Activated naive CD4-positive, alpha-beta T cell treated with anti-CD3 and anti-CD28 coated beads for 36 hours (primary cell): ENCODE measurements around the gene TCF12. TPM values are rescaled to one million over a fixed set of nuclear protein-coding genes. Genes with fewer than 3 reads are reported as not detected.

Experiments used
- CTCF ChIA-PET: fragments of 350-600 bp; sonication (Branson Sonifier 250); formaldehyde crosslinking; loops from one replicate; lab custom pipeline; 2021; ENCODE audit warnings: antibody characterized with exemption; lab: Charles Lee
- DNase-seq: peaks from one replicate; pipeline ENCODE4 v3.0.0-alpha.2; 2020
- H3K27ac Mint-ChIP-seq: one replicate; pipeline ENCODE4 v1.8.0; 2021; ENCODE audit warnings: mild to moderate bottlenecking, mixed read lengths
- H3K27me3 Mint-ChIP-seq: one replicate; pipeline ENCODE4 v1.8.0; 2021; ENCODE audit warnings: low read depth, mixed read lengths
- H3K36me3 Mint-ChIP-seq: one replicate; pipeline ENCODE4 v1.8.0; 2021; ENCODE audit warnings: low read depth, mixed read lengths
- H3K4me1 Mint-ChIP-seq: one replicate; pipeline ENCODE4 v1.8.0; 2021; ENCODE audit warnings: low read depth, mixed read lengths
- H3K4me3 Mint-ChIP-seq: one replicate; pipeline ENCODE4 v1.8.0; 2021; ENCODE audit warnings: mild to moderate bottlenecking, moderate library complexity, mixed read lengths
- H3K9me3 Mint-ChIP-seq: one replicate; pipeline ENCODE4 v1.8.0; 2021; ENCODE audit warnings: mixed read lengths
- intact Hi-C: fragments of 100-400 bp; cut with micrococcal nuclease; formaldehyde crosslinking; loops from one replicate; pipeline ENCODE4 v1.15.1; 2023
- total RNA-seq, 2 experiments: library from RNA; stranded (reverse); gene quantifications; one replicate each; pipeline ENCODE4 v1.2.3, GENCODE V29; 2021

The TCF12 gene
- 10 to 100 TPM; 65.7 to 70.7 TPM for total RNA-seq

- DNase-seq = peak; percentile 90
- H3K4me1 Mint-ChIP-seq = peaks cover 29% of the 10 kb centered on the region
- intact Hi-C loops = loop anchor here (1.0 to 5.0 kb wide), 7 partner anchors 31 to 389 kb away; partner anchors contain the start of gene ZNF280D
- peaks cover 14% of the 10 kb centered on the region for H3K36me3 Mint-ChIP-seq
- H3K27me3 Mint-ChIP-seq = no peaks in the 10 kb centered on the region
- peak within 1 kb of the TSS; percentile 93 for H3K27ac Mint-ChIP-seq
- peak within 1 kb of the TSS; percentile 96 for H3K4me3 Mint-ChIP-seq
- H3K9me3 Mint-ChIP-seq = no peaks in the 10 kb centered on the region
- CTCF ChIA-PET = interaction anchor here (0.6 to 1.8 kb wide), 9 partner anchors 8 to 1630 kb away, joined by 3 to 8 read pairs (median 4); no protein-coding TSS in a partner anchor
Observed at GRCh38 chr15:56918046-56918938, at the start of gene TCF12. Gene TCF12 (plus strand): TSS chr15:56918644. CDS start chr15:56919914, 1,270 bp downstream.

GRCh38 chr15:56869573-56869972, 48.9 kb upstream of the TCF12 start:
- CTCF ChIA-PET = interaction anchor here (0.5 to 5.0 kb wide), 17 partner anchors 9 to 747 kb away, joined by 3 to 95 read pairs (median 4); partner anchors contain the start of gene TCF12
- no peak overlapping the region for H3K4me3 Mint-ChIP-seq
- H3K9me3 Mint-ChIP-seq = no peaks in the 10 kb centered on the region
- peak; percentile 73 for DNase-seq
- intact Hi-C loops = loop anchor here (1.0 to 5.0 kb wide), 3 partner anchors 373 to 622 kb away; no protein-coding TSS in a partner anchor
- H3K36me3 Mint-ChIP-seq = no peaks in the 10 kb centered on the region
- H3K4me1 Mint-ChIP-seq = no peaks in the 10 kb centered on the region
- H3K27me3 Mint-ChIP-seq = no peaks in the 10 kb centered on the region
- no peak overlapping the region for H3K27ac Mint-ChIP-seq

- no peaks in the 10 kb centered on the region for H3K27me3 Mint-ChIP-seq
- CTCF ChIA-PET = interaction anchor here (5.0 kb wide), 1 partner anchor 378 kb away, joined by 95 read pairs; no protein-coding TSS in a partner anchor
- no peak overlapping the region for H3K4me3 Mint-ChIP-seq
- no peak overlapping the region for H3K27ac Mint-ChIP-seq
- H3K9me3 Mint-ChIP-seq = no peaks in the 10 kb centered on the region
- no peak for DNase-seq
- no peaks in the 10 kb centered on the region for H3K36me3 Mint-ChIP-seq
- intact Hi-C loops = no loop called here
- H3K4me1 Mint-ChIP-seq = no peaks in the 10 kb centered on the region
Observed at GRCh38 chr15:56871185-56871584, 47.3 kb upstream of the TCF12 start.

- DNase-seq = no peak
- Mint-ChIP-seq H3K4me3 (no peak overlapping the region), H3K4me1 (no peaks in the 10 kb centered on the region), H3K36me3 (no peaks in the 10 kb centered on the region), H3K9me3 (no peaks in the 10 kb centered on the region), H3K27ac (no peak overlapping the region), H3K27me3 (no peaks in the 10 kb centered on the region)
- CTCF ChIA-PET = interaction anchor here (5.0 kb wide), 1 partner anchor 379 kb away, joined by 95 read pairs; no protein-coding TSS in a partner anchor
- intact Hi-C loops = no loop called here
Observed at GRCh38 chr15:56871867-56872266, 46.6 kb upstream of the TCF12 start.

GRCh38 chr15:56877255-56877970, 41.0 kb upstream of the TCF12 start:
- Mint-ChIP-seq H3K9me3 (no peaks in the 10 kb centered on the region), H3K27ac (no peak overlapping the region), H3K27me3 (no peaks in the 10 kb centered on the region), H3K4me1 (peaks cover 4% of the 10 kb centered on the region), H3K4me3 (no peak overlapping the region), H3K36me3 (no peaks in the 10 kb centered on the region)
- CTCF ChIA-PET = no interaction called here
- intact Hi-C loops = no loop called here
- DNase-seq = no peak

GRCh38 chr15:56879502-56879901, 38.9 kb upstream of the TCF12 start:
- Mint-ChIP-seq H3K27me3 (no peaks in the 10 kb centered on the region), H3K27ac (no peak overlapping the region), H3K9me3 (no peaks in the 10 kb centered on the region), H3K4me3 (no peak overlapping the region), H3K4me1 (peaks cover 4% of the 10 kb centered on the region), H3K36me3 (no peaks in the 10 kb centered on the region)
- CTCF ChIA-PET = no interaction called here
- no peak for DNase-seq
- intact Hi-C loops = no loop called here

- H3K27me3 Mint-ChIP-seq = no peaks in the 10 kb centered on the region
- no peaks in the 10 kb centered on the region for H3K36me3 Mint-ChIP-seq
- CTCF ChIA-PET = interaction anchor here (0.7 kb wide), 1 partner anchor 392 kb away, joined by 3 read pairs; no protein-coding TSS in a partner anchor
- no peak overlapping the region for H3K4me3 Mint-ChIP-seq
- intact Hi-C loops = loop anchor here (10.0 kb wide), 1 partner anchor 252 kb away; no protein-coding TSS in a partner anchor
- peaks cover 15% of the 10 kb centered on the region for H3K4me1 Mint-ChIP-seq
- DNase-seq = no peak
- H3K27ac Mint-ChIP-seq = no peak overlapping the region
- H3K9me3 Mint-ChIP-seq = no peaks in the 10 kb centered on the region
Observed at GRCh38 chr15:56883088-56883487, 35.4 kb upstream of the TCF12 start.

GRCh38 chr15:56886363-56886931, 32.0 kb upstream of the TCF12 start:
- H3K4me3 Mint-ChIP-seq = peak overlapping the region; percentile 76
- intact Hi-C loops = loop anchor here (5.0 to 10.0 kb wide), 2 partner anchors 248 to 644 kb away; partner anchors contain the start of gene RFX7
- H3K27ac Mint-ChIP-seq = peak overlapping the region; percentile 50
- DNase-seq = peak; percentile 10
- no peaks in the 10 kb centered on the region for H3K36me3 Mint-ChIP-seq
- CTCF ChIA-PET = interaction anchor here (1.1 kb wide), 1 partner anchor 16 kb away, joined by 5 read pairs; no protein-coding TSS in a partner anchor
- H3K4me1 Mint-ChIP-seq = peaks cover 20% of the 10 kb centered on the region
- H3K27me3 Mint-ChIP-seq = no peaks in the 10 kb centered on the region
- no peaks in the 10 kb centered on the region for H3K9me3 Mint-ChIP-seq

GRCh38 chr15:56886932-56887781, 31.3 kb upstream of the TCF12 start:
- Mint-ChIP-seq H3K27ac (peak overlapping the region; percentile 78), H3K4me3 (peak overlapping the region; percentile 76), H3K27me3 (no peaks in the 10 kb centered on the region), H3K9me3 (no peaks in the 10 kb centered on the region), H3K4me1 (peaks cover 20% of the 10 kb centered on the region), H3K36me3 (no peaks in the 10 kb centered on the region)
- CTCF ChIA-PET = interaction anchor here (1.0 kb wide), 1 partner anchor 17 kb away, joined by 6 read pairs; no protein-coding TSS in a partner anchor
- peak; percentile 84 for DNase-seq
- intact Hi-C loops = loop anchor here (1.0 to 10.0 kb wide), 4 partner anchors 31 to 645 kb away; partner anchors contain the start of genes RFX7, TCF12 and ZNF280D

- H3K4me3 Mint-ChIP-seq = peak overlapping the region; percentile 76
- H3K27me3 Mint-ChIP-seq = no peaks in the 10 kb centered on the region
- intact Hi-C loops = loop anchor here (1.0 to 10.0 kb wide), 4 partner anchors 30 to 646 kb away; partner anchors contain the start of genes RFX7, TCF12 and ZNF280D
- no peak for DNase-seq
- CTCF ChIA-PET = interaction anchor here (1.0 kb wide), 1 partner anchor 18 kb away, joined by 6 read pairs; no protein-coding TSS in a partner anchor
- peaks cover 20% of the 10 kb centered on the region for H3K4me1 Mint-ChIP-seq
- no peaks in the 10 kb centered on the region for H3K36me3 Mint-ChIP-seq
- H3K27ac Mint-ChIP-seq = peak overlapping the region; percentile 78
- H3K9me3 Mint-ChIP-seq = no peaks in the 10 kb centered on the region
Observed at GRCh38 chr15:56887782-56888438, 30.5 kb upstream of the TCF12 start.
